ENCODE measurements around the gene SCD5. TPM values are rescaled to one million over a fixed set of nuclear protein-coding genes. Genes with fewer than 3 reads are reported as not detected.

The SCD5 gene
- polyA plus RNA-seq, 4 donors = 0.45 to 73.0 (median 5.3) TPM

DNA sequence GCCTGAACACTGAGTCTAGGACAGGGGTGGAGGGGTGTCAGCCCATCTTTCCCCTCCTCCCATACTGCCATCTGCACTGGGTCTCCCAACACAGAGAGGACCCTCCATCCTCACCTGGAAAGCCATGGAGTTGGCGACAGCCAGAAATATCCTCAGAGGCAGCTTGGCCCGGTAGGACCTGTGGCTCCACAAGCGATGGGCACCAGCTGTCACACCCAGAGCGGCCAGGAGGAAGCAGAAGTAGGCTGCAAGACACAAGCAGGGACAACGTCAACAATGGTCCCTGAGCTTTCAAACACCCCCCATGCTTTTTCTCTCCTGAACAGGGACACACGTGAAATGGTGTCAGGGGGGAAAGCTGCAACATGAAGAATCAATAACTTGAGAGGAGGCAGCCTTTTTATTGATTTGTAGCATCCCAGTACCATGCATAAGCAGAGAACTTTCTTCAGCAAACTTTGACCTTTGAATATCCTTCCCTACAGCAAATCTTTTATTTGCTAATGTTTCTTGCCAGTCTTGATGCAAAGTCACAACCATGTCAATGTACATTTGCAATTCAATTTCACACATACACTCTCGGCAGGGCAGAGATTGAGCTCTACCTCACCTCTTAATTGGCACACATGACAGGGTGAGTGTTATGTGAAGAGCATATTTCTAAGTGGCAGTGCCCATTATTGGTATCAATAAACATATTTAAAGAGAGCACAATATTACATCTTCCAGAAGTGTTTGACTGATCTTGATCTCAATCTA lies 93.2 kb downstream of the SCD5 start:
- 88 to 93% (median 89%) methylated on average over 7 of the region's 7 CpGs for WGBS, 3 donors
- Histone ChIP-seq H3K27ac (ENCODE audit: low read depth in 1 of 3, low read length in 2 of 3) (no peak overlapping the region), H3K27me3 (ENCODE audit: control insufficient read depth in 3 of 3, insufficient read depth in 3 of 3, low read length in 3 of 3) (no peaks in the 10 kb centered on the region), H3K4me3 (ENCODE audit: low read depth in 1 of 3, low read length in 3 of 3) (no peak overlapping the region), H3K4me1 (ENCODE audit: control insufficient read depth in 3 of 3, insufficient read depth in 2 of 3, low read depth in 1 of 3, low read length in 2 of 3) (no peaks in the 10 kb centered on the region), H3K9me3 (ENCODE audit: control insufficient read depth in 2 of 2, insufficient read depth in 1 of 2, low read depth in 1 of 2, low read length in 1 of 2) (no peaks in the 10 kb centered on the region), H3K36me3 (ENCODE audit: control insufficient read depth in 3 of 3, insufficient read depth in 2 of 3, low read depth in 1 of 3, low read length in 3 of 3) (peaks cover 0 to 11% (median 0%) of the 10 kb centered on the region in 3 donors)
- FAIRE-seq (no peak), DNase-seq (no peak)

DNA sequence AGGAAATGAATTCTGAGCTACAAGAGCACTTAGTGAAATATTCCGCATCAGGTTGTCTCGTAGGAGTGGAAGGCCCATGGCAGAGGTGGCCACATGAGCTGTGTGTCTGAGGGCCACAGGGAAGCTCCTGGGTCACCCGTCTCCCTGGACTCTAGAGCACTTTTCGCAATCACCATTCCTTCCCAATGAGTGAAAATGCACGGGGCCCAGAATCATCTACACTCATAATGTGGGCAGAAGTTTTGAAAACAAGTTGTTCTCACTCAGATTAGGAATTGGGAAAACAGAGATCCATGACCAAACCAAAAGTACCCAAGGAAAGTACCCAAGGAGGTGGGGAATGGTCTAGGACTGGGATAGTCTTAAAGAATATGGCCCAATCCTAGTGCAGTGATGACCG lies 94.4 kb downstream of the SCD5 start:
- no peak overlapping the region for H3K27ac ChIP-seq (ENCODE audit: low read depth in 1 of 3, low read length in 2 of 3)
- H3K4me3 ChIP-seq (ENCODE audit: low read depth in 1 of 3, low read length in 3 of 3) = no peak overlapping the region
- DNase-seq = no peak

DNA sequence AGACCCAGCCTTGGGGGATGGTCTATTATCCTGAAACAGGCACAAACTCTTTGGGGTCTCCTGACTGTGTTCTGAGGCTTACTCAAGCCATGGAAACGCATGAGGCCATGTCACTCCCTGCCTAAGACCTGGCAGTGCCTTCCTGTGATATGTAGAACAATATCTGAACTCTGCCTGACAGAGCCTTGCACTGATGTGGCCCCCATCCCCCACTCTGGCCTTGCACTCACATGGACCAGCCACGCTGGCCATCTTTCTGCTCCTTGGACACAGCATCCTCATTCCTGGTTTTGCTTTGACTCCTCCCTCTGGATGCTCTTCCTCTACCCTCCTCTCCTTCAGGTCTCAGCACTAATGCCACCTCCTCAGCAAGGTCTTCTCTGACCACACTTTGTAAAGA lies 100.2 kb downstream of the SCD5 start:
- no peak for FAIRE-seq
- H3K9me3 ChIP-seq (ENCODE audit: control insufficient read depth in 2 of 2, insufficient read depth in 1 of 2, low read depth in 1 of 2, low read length in 1 of 2) = no peaks in the 10 kb centered on the region

More for the DNA sequence above, 94.4 kb downstream of the SCD5 start:
- H3K4me1 ChIP-seq (ENCODE audit: control insufficient read depth in 3 of 3, insufficient read depth in 2 of 3, low read depth in 1 of 3, low read length in 2 of 3) = no peaks in the 10 kb centered on the region
- peaks cover 0 to 14% (median 0%) of the 10 kb centered on the region in 3 donors for H3K36me3 ChIP-seq (ENCODE audit: control insufficient read depth in 3 of 3, insufficient read depth in 2 of 3, low read depth in 1 of 3, low read length in 3 of 3)
- no peak for FAIRE-seq
- H3K9me3 ChIP-seq (ENCODE audit: control insufficient read depth in 2 of 2, insufficient read depth in 1 of 2, low read depth in 1 of 2, low read length in 1 of 2) = no peaks in the 10 kb centered on the region
- no peaks in the 10 kb centered on the region for H3K27me3 ChIP-seq (ENCODE audit: control insufficient read depth in 3 of 3, insufficient read depth in 3 of 3, low read length in 3 of 3)
- 93 to 98% (median 96%) methylated on average over 6 of the region's 6 CpGs for whole genome bisulfite sequencing, 3 donors

DNA sequence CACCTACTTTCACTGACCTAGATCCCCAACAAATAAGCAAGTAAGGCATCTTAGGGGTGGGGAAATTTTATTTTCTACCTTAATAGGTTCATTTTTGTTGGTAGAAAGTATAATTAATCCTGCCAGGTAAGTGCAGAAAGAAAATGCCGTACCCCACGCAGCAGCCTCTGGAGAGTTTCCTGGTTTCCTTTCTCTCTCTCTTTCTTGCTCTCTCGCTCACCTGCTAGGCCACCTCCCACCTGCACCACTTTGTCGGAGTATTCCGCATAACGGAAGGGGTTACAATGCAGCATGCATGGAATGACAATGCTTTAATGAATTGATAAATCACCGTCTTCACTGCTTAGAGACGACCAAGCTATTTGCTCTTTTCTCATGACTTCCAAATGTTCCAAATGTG lies 101.0 kb downstream of the SCD5 start:
- H3K36me3 ChIP-seq (ENCODE audit: control insufficient read depth in 3 of 3, insufficient read depth in 2 of 3, low read depth in 1 of 3, low read length in 3 of 3) = peaks cover 0 to 28% (median 0%) of the 10 kb centered on the region in 3 donors
- no peak overlapping the region for H3K27ac ChIP-seq (ENCODE audit: low read depth in 1 of 3, low read length in 2 of 3)
- H3K4me1 ChIP-seq (ENCODE audit: control insufficient read depth in 3 of 3, insufficient read depth in 2 of 3, low read depth in 1 of 3, low read length in 2 of 3) = peaks cover 0 to 7% (median 4%) of the 10 kb centered on the region in 3 donors
- DNase-seq (no peak), FAIRE-seq (no peak)
- H3K27me3 ChIP-seq (ENCODE audit: control insufficient read depth in 3 of 3, insufficient read depth in 3 of 3, low read length in 3 of 3) = no peaks in the 10 kb centered on the region
- H3K4me3 ChIP-seq (ENCODE audit: low read depth in 1 of 3, low read length in 3 of 3) = no peak overlapping the region
- WGBS, 3 donors = 82 to 85% (median 83%) methylated on average over 8 of the region's 8 CpGs
- no peaks in the 10 kb centered on the region for H3K9me3 ChIP-seq (ENCODE audit: control insufficient read depth in 2 of 2, insufficient read depth in 1 of 2, low read depth in 1 of 2, low read length in 1 of 2)

More for the DNA sequence above, 100.2 kb downstream of the SCD5 start:
- 80 to 90% (median 88%) methylated on average over 2 of the region's 2 CpGs for WGBS, 3 donors
- DNase-seq = no peak
- Histone ChIP-seq H3K27me3 (ENCODE audit: control insufficient read depth in 3 of 3, insufficient read depth in 3 of 3, low read length in 3 of 3) (no peaks in the 10 kb centered on the region), H3K27ac (ENCODE audit: low read depth in 1 of 3, low read length in 2 of 3) (no peak overlapping the region), H3K4me1 (ENCODE audit: control insufficient read depth in 3 of 3, insufficient read depth in 2 of 3, low read depth in 1 of 3, low read length in 2 of 3) (peaks cover 0 to 7% (median 4%) of the 10 kb centered on the region in 3 donors), H3K36me3 (ENCODE audit: control insufficient read depth in 3 of 3, insufficient read depth in 2 of 3, low read depth in 1 of 3, low read length in 3 of 3) (peaks cover 0 to 23% (median 0%) of the 10 kb centered on the region in 3 donors), H3K4me3 (ENCODE audit: low read depth in 1 of 3, low read length in 3 of 3) (no peak overlapping the region)

DNA sequence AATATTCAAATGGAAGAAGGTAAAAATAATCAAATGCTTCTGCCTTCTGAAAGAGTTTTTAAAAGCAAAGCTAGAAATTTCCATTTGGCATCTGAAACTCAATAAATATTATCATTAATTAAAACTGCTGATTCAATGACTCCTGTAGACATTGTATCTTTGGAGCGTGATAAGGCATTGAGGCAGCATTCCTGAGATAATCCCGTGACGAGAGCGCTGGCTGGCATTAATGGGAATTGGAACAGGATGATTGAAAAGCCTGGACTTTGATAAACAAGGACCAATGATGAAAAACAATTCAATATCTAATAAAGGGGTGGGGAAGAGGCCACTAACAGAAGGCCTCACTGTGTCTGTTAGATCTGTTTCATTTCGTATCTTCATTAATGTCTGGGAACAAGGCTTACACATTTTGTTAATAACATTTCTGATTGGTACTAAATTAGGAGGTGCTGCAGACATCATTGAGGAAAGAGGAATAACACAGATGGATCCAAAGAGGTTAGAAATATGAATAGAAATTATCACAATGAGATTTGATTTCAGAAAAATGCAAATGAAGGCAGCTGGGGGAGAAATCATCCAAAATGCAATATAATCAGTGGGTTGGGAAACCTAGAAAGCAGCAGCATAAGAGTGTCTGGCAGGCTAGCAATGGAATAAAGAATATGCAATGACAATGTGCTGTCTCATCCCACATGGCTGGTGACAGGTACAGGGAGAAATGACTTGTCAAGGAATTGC lies 102.3 kb downstream of the SCD5 start:
- no peak overlapping the region for H3K27ac ChIP-seq (ENCODE audit: low read depth in 1 of 3, low read length in 2 of 3)

DNA sequence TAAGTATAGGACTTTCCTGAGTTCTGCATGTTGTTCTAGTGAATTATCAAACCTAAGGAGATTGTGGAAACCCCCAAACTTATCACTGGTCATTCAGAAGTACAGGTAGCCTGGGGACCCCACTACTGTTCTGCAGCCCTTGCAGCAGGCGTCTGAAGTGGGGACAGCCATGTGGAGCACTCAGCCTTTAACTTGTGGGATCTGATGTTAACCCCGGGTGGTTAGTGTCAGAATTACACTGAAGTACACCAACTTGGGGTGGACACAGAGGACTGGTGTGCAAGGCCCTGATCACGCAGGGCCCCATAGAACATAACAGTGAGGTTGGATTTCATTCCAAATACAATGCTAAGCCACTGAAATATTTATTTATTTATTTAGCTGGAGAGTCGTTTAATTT lies 103.7 kb downstream of the SCD5 start:
- FAIRE-seq (no peak), DNase-seq (no peak)

More for the DNA sequence above, 102.3 kb downstream of the SCD5 start:
- H3K4me3 ChIP-seq (ENCODE audit: low read depth in 1 of 3, low read length in 3 of 3) = no peak overlapping the region
- H3K4me1 ChIP-seq (ENCODE audit: control insufficient read depth in 3 of 3, insufficient read depth in 2 of 3, low read depth in 1 of 3, low read length in 2 of 3) = peaks cover 0 to 7% (median 4%) of the 10 kb centered on the region in 3 donors
- peak; percentile 23 to 89 for DNase-seq
- H3K9me3 ChIP-seq (ENCODE audit: control insufficient read depth in 2 of 2, insufficient read depth in 1 of 2, low read depth in 1 of 2, low read length in 1 of 2) = no peaks in the 10 kb centered on the region
- no peaks in the 10 kb centered on the region for H3K27me3 ChIP-seq (ENCODE audit: control insufficient read depth in 3 of 3, insufficient read depth in 3 of 3, low read length in 3 of 3)
- H3K36me3 ChIP-seq (ENCODE audit: control insufficient read depth in 3 of 3, insufficient read depth in 2 of 3, low read depth in 1 of 3, low read length in 3 of 3) = peaks cover 0 to 36% (median 0%) of the 10 kb centered on the region in 3 donors
- WGBS, 3 donors = 13 to 61% (median 34%) methylated on average over 5 of the region's 5 CpGs
- peak; percentile 26 for FAIRE-seq

DNA sequence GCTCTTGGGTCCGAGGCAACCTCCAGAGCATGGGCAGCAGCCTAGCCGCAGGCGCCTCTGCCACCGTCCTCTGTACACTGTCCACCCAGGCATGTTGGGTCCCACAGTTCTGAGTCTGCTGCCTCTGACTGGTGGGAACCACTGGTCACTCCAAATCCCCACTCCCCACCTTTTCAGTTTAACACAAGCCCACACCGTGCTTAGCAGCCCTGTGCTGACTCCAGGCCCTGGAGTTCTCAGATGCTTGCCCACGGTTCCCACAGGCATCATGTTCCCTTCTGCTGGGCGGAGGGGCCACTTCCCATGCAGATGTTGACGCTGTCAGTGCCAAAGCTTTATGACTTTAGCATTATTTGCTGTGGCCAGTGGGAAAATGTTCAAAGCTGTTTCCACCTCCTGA lies 104.5 kb downstream of the SCD5 start:
- H3K4me3 ChIP-seq (ENCODE audit: low read depth in 1 of 3, low read length in 3 of 3) = no peak overlapping the region
- H3K4me1 ChIP-seq (ENCODE audit: control insufficient read depth in 3 of 3, insufficient read depth in 2 of 3, low read depth in 1 of 3, low read length in 2 of 3) = peaks cover 0 to 7% (median 4%) of the 10 kb centered on the region in 3 donors
- 83 to 88% (median 87%) methylated on average over 8 of the region's 8 CpGs for WGBS, 3 donors
- H3K9me3 ChIP-seq (ENCODE audit: control insufficient read depth in 2 of 2, insufficient read depth in 1 of 2, low read depth in 1 of 2, low read length in 1 of 2) = no peaks in the 10 kb centered on the region
- DNase-seq (no peak), FAIRE-seq (no peak)
- peaks cover 0 to 31% (median 0%) of the 10 kb centered on the region in 3 donors for H3K36me3 ChIP-seq (ENCODE audit: control insufficient read depth in 3 of 3, insufficient read depth in 2 of 3, low read depth in 1 of 3, low read length in 3 of 3)
- no peaks in the 10 kb centered on the region for H3K27me3 ChIP-seq (ENCODE audit: control insufficient read depth in 3 of 3, insufficient read depth in 3 of 3, low read length in 3 of 3)
- no peak overlapping the region for H3K27ac ChIP-seq (ENCODE audit: low read depth in 1 of 3, low read length in 2 of 3)

More for the DNA sequence above, 103.7 kb downstream of the SCD5 start:
- Histone ChIP-seq H3K9me3 (ENCODE audit: control insufficient read depth in 2 of 2, insufficient read depth in 1 of 2, low read depth in 1 of 2, low read length in 1 of 2) (no peaks in the 10 kb centered on the region), H3K27me3 (ENCODE audit: control insufficient read depth in 3 of 3, insufficient read depth in 3 of 3, low read length in 3 of 3) (no peaks in the 10 kb centered on the region), H3K4me3 (ENCODE audit: low read depth in 1 of 3, low read length in 3 of 3) (no peak overlapping the region), H3K36me3 (ENCODE audit: control insufficient read depth in 3 of 3, insufficient read depth in 2 of 3, low read depth in 1 of 3, low read length in 3 of 3) (peaks cover 0 to 32% (median 0%) of the 10 kb centered on the region in 3 donors), H3K27ac (ENCODE audit: low read depth in 1 of 3, low read length in 2 of 3) (no peak overlapping the region), H3K4me1 (ENCODE audit: control insufficient read depth in 3 of 3, insufficient read depth in 2 of 3, low read depth in 1 of 3, low read length in 2 of 3) (peaks cover 0 to 7% (median 4%) of the 10 kb centered on the region in 3 donors)
- WGBS, 3 donors = 80 to 94% (median 89%) methylated on average over 4 of the region's 4 CpGs

DNA sequence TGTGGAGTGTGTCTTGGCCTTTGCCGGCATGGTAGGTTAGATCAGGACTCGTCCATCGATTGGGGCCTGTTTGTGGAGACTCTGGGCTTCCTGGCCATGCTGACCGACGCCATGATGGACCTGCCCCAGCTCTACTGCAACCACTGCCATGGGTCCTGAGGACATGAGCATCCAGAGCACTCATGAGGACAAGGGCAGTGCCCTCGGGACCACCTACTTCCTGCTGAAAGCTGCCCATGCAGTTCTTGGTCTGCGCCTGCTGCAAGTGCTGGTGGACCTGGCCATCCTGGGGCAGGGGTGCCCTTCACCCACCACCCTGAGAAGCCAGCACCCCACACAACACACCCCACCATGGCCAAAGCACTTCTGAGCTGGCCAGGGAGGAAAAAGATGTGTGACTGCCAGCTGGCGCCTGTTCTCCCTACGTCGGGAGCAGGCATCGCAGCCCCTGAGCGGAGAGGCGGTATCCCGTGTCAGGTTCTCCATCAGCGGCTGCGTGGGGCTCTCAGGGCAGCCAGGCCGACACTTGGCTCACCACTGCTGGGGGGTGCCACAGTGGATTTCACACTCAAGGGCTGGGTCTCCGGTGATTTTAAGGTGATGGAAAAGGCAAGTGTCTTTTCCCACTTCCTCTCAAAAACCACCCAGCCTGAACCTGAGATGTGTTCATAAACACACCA lies 106.4 kb downstream of the SCD5 start:
- Histone ChIP-seq H3K4me1 (ENCODE audit: control insufficient read depth in 3 of 3, insufficient read depth in 2 of 3, low read depth in 1 of 3, low read length in 2 of 3) (peaks cover 0 to 19% (median 4%) of the 10 kb centered on the region in 3 donors), H3K36me3 (ENCODE audit: control insufficient read depth in 3 of 3, insufficient read depth in 2 of 3, low read depth in 1 of 3, low read length in 3 of 3) (peaks cover 0 to 21% (median 0%) of the 10 kb centered on the region in 3 donors), H3K27me3 (ENCODE audit: control insufficient read depth in 3 of 3, insufficient read depth in 3 of 3, low read length in 3 of 3) (no peaks in the 10 kb centered on the region), H3K27ac (ENCODE audit: low read depth in 1 of 3, low read length in 2 of 3) (no peak overlapping the region), H3K4me3 (ENCODE audit: low read depth in 1 of 3, low read length in 3 of 3) (no peak overlapping the region), H3K9me3 (ENCODE audit: control insufficient read depth in 2 of 2, insufficient read depth in 1 of 2, low read depth in 1 of 2, low read length in 1 of 2) (no peaks in the 10 kb centered on the region)
- FAIRE-seq = no peak
- no peak for DNase-seq
- WGBS, 3 donors = 94 to 95% (median 94%) methylated on average over 18 of the region's 18 CpGs

Measured in small intestine (tissue), 7 donors.